LNCAP (cell line): ENCODE measurements around the gene C1orf198.

ENCODE experiments used
- TF ChIP-seq, protein P1 (sequence below): fragments of 450-650 bp; IDR thresholded peaks from 2 replicates; pipeline ENCODE4 v1.5.1; 2017; ENCODE audit warnings: mild to moderate bottlenecking

The C1orf198 gene

DNA sequence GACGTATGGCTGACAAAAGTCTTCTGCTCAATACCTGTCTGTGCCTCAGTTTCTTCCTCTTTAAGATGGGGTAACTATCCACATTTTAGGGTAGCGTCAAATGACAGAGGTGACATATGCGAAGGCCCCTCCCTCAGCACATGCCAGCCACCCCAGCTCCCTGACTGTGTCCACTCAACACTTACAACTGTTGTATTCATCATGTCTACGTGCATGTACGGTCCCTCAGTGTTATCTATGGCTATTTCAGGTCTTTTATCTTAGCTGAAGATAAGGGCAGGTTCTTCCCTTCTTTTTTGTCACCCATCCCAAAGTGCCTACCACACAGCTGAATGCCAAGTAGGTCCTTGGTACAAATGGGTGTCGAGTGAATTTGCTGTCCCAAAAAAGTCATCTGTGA lies 8.3 kb upstream of the C1orf198 start:
- TF ChIP-seq, protein P1, sequence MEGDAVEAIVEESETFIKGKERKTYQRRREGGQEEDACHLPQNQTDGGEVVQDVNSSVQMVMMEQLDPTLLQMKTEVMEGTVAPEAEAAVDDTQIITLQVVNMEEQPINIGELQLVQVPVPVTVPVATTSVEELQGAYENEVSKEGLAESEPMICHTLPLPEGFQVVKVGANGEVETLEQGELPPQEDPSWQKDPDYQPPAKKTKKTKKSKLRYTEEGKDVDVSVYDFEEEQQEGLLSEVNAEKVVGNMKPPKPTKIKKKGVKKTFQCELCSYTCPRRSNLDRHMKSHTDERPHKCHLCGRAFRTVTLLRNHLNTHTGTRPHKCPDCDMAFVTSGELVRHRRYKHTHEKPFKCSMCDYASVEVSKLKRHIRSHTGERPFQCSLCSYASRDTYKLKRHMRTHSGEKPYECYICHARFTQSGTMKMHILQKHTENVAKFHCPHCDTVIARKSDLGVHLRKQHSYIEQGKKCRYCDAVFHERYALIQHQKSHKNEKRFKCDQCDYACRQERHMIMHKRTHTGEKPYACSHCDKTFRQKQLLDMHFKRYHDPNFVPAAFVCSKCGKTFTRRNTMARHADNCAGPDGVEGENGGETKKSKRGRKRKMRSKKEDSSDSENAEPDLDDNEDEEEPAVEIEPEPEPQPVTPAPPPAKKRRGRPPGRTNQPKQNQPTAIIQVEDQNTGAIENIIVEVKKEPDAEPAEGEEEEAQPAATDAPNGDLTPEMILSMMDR = no peak

DNA sequence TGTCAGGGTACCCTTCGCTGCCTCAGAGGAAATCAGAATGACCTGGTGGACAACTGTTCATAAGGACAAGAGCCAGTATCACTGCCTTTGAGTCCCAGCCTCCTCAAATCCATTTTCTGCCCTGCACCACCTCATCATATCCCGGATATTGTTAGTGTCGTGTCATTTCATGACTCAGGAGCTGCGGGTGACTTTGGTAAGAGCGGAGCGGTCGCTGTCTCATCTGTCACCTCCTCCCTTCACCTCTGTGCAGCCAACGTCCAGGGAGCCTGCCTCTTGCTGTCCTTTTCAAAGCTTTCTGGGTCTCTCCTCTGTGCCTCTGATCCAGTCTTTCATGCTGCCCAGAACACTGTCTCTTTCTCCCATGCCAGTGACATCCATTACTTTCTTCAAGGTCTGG lies 7.0 kb upstream of the C1orf198 start:
- TF ChIP-seq, protein P1 = no peak

DNA sequence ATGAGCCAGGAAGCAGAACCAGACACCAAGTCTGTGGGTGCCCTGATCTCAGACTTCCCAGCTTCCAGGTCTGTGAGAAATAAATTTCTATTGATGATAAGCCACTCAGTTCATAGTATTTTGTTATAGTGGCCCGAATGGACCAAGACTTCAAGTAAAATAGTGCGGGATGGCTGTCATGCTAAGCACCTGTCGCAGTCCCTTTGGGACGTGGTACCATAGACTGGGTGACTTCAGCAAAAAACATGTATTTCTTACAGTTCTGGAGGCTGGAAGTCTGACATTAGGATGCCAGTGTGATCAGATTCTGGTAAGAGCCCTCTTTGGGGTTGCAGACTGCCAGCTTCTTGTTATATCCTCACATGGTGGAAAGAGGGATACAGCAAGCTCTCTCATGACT lies 2.6 kb upstream of the C1orf198 start:
- TF ChIP-seq, protein P1 = no peak

DNA sequence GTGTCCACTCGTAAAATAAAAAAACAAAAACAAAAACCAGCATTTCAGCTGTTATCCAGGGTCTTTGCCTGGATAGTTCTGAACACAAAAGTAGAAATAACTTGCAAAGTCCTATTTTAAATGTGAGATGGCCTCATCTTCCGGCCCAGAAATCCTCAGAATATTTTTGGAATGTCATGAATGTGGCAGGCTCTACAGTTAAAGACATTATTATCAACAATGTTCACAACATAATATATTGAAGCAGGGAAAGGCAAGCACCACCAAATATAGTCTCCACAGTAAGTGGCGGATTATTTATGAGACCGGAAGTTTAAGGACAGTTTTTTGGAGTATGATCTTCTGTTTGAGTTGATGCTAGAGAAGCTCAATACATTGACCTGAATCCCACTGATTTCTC lies 1.2 kb upstream of the C1orf198 start:
- TF ChIP-seq, protein P1 = no peak

DNA sequence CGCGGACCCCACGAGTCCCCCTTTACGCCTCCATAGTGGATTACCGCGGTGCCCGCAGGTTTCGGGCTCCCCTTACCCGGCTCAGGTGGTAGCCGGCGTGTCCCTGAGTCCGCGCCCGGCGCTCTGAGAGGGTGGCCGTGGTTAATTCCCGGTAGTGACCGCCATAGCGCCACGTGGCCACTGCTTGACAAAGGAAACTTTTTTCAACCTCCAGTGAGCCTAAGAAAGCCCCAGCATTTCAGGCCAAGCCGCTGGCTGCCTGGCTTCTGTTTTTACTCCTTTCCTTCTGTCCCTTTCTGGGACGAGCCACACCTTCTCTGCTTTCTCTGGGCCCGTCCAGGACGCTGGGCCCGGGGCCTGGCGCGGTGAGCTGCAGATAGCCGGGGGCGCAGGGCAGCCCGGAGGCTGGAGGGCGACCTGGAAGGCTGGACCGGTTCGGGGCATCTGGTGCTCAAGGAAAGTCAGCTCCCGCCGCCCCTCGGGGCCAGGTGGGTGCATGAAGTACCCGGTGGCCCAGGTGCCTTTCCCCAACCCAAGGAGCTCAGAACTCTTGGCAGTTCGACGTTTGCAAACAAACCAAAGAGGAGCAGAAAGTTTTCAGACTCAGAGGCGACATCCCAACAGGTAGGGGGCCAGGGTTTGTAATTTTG lies 540 bp upstream of the C1orf198 start:
- TF ChIP-seq, protein P1 = no peak

DNA sequence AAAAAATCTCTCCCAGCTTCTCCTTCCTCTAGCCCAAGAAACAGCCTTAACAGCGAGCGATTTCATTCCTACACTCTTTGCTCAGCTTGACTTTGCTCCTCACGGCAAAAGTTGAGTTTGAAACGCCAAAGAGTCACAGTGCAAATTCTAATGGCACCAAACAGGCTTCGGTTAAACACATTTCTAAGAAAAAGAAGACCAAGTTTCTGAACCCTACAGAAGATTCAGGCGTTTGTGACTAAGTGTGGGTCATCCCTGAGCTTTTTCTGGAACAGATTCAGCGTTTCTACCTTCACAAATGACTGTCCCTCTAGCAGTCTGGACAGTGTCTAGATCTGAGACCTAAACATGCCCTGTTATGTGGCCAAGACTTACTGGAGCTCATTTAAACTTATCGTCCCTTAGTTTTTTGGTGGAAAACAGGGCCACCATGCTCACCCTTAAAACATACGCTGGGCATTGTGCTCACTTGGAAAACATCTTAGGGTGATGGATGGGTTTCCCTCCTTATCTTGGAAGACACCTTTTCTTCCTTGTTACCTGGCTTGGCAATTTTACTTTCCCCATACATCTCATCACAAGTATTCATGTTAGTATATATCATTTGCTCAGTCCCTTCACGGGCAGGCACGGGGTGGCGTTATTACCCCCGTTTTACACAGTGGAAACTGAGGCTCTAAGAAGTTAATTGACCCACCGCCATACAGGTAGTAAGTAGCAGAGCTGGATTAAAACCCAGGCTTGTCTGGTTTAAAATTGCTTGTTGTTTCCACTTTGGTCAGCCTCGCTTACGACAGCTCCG lies 1.0 kb downstream of the C1orf198 start:
- TF ChIP-seq, protein P1 = no peak

DNA sequence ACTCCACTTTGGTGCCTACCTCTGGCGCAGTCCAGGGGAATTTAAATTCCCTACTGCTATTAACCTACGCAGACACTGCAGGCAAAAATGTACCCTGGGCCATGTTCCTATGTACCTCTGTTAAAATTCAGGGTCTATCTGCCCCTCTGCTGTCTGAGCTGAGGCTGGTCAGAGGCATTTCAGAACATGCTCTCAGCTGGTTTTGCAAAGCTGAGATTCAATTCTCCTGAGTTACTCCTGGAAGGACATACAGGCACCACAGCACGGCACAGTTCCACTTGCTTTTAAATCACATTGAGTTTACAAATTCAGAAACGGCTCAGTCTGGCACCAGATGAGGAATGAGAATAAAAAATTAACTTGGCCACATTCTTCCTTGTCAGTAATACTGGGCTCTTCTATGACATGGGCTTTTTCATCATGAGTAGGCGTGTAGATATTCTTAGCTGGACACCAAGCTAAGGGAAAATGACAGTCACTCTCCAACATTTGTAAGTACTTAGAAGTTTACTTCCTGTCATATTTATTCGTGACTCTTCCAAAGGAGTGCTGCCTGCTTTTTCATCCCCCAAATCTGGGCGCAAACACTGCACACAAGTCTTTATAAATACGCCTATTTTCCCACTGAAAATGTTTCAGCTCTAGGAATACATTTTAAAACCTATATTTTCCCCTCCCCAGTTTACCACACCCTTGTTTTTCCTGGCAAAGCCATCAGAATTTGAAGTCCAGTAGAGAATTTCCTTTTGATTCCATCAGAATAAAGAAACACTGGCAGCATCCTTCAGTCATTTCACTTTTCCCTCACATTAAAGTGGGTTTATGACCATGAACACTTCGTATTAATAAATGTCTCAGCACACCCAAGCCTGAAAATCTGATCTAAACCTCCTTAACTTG lies 1.9 kb downstream of the C1orf198 start:
- TF ChIP-seq, protein P1 = no peak
